Body of pancreas (tissue), 4 donors: ENCODE data around the gene THSD7B.

Source experiments
- CTCF ChIP-seq, 7 experiments: fragments of 450-650 bp in 4 of 7; fragments of 200-600 bp in 3 of 7; sonication (generic) in 3 of 7; IDR thresholded peaks; one replicate each; pipeline ENCODE4 v1.5.1; 2016 to 2019; ENCODE audit warnings: antibody characterized with exemption in 7 of 7
- POLR2A ChIP-seq, 3 donors: fragments of 450-650 bp; IDR thresholded peaks; one replicate each; pipeline ENCODE4 v1.6.1; 2016; ENCODE audit warnings: antibody characterized with exemption in 3 of 3, mild to moderate bottlenecking in 2 of 3

DNA sequence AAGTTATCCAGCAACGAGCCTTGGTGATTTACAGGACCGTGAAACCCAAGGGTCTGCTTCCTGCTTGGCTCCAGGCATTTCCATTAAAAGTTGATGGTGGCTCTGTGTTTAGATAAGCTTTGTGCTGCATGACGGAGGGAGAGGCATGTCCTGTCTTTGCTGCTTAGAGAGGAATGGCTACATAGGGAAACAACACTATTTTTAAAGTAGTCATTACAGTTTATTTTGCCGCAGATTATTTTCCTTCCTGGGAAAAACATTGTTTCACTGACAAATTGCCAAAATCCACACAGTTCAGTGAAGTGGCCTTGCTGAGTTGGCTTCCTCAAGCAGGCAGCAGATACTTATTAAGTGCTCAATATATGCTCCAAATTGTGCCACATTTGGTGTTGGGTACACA, 98.5 kb downstream of the THSD7B start:
- TF ChIP-seq CTCF (IDR thresholded peaks at IDR 0.05) (no peak), POLR2A (IDR thresholded peaks at IDR 0.05) (no peak)
